Colonic mucosa (tissue), 4 donors: ENCODE measurements around the gene FNDC7. TPM values are rescaled to one million over a fixed set of nuclear protein-coding genes. Genes with fewer than 3 reads are reported as not detected.
"Not testable (repeated sequence)": the region's sequence is repeated elsewhere in the genome, so short reads cannot be mapped to it uniquely, and the experiment has no call there.

Experiments
- DNase-seq: peaks from one replicate; pipeline ENCODE4 v3.0.0-alpha.2; 2020
- H3K27ac ChIP-seq: fragments of 200-600 bp; one replicate; pipeline ENCODE4 v1.8.0; 2021
- H3K27me3 ChIP-seq: fragments of 200-600 bp; one replicate; pipeline ENCODE4 v1.8.0; 2021
- H3K36me3 ChIP-seq: fragments of 200-600 bp; one replicate; pipeline ENCODE4 v1.8.0; 2021
- H3K4me1 ChIP-seq: fragments of 200-600 bp; one replicate; pipeline ENCODE4 v1.8.0; 2021; ENCODE audit warnings: mild to moderate bottlenecking
- H3K4me3 ChIP-seq: fragments of 200-600 bp; one replicate; pipeline ENCODE4 v1.8.0; 2021
- H3K9ac ChIP-seq, 2 donors: one replicate each; pipeline ENCODE4 v1.7.0; 2013; ENCODE audit warnings: control low read depth in 2 of 2, low read depth in 2 of 2, low read length in 2 of 2
- H3K9me3 ChIP-seq: fragments of 200-600 bp; one replicate; pipeline ENCODE4 v1.8.0; 2021
- CTCF ChIP-seq: fragments of 200-600 bp; IDR thresholded peaks from one replicate; pipeline ENCODE4 v1.8.0; 2022; ENCODE audit warnings: antibody characterized with exemption, mild to moderate bottlenecking
- intact Hi-C: fragments of 100-400 bp; cut with DNase I; formaldehyde crosslinking; loops from one replicate; pipeline ENCODE4 v1.14.1; 2022
- total RNA-seq, 2 donors: library from RNA; stranded (reverse); fragmentation: NEBNext Ultra II Directional in 1 of 2; extraction: Animal tissue kit (Norgen Biotek cat#: 25700) in 1 of 2; gene quantifications; one replicate each; pipeline ENCODE4 v1.2.1, GENCODE V29; 2021
- donor health status: healthy.
- donor health status: DM: no; HTN: no; CAD: no.
- donor health status: DM: no; HTN: no; CAD: no.

FNDC7 gene
- total RNA-seq, 2 donors from 2014 or later, result not detected

- Histone ChIP-seq H3K27me3 (no peaks in the 10 kb centered on the region), H3K9ac (no peak overlapping the region), H3K27ac (no peak overlapping the region), H3K4me1 (no peaks in the 10 kb centered on the region), H3K4me3 (no peak overlapping the region), H3K36me3 (no peaks in the 10 kb centered on the region), H3K9me3 (no peaks in the 10 kb centered on the region)
- no peak for TF ChIP-seq CTCF
- intact Hi-C loops, result no loop called here
- no peak for DNase-seq
Observed at GRCh38 chr1:108767115-108767514, 54.4 kb downstream of the FNDC7 start.

- Histone ChIP-seq H3K9me3 (no peaks in the 10 kb centered on the region), H3K4me3 (no peak overlapping the region), H3K4me1 (no peaks in the 10 kb centered on the region), H3K36me3 (no peaks in the 10 kb centered on the region), H3K27me3 (no peaks in the 10 kb centered on the region), H3K9ac (no peak overlapping the region), H3K27ac (no peak overlapping the region)
- intact Hi-C loops, result no loop called here
- no peak for DNase-seq
- TF ChIP-seq CTCF, result no peak
Observed at GRCh38 chr1:108767708-108768107, 55.0 kb downstream of the FNDC7 start.

GRCh38 chr1:108777839-108778238 lies 65.1 kb downstream of the FNDC7 start:
- Histone ChIP-seq H3K36me3 (peaks cover 4% of the 10 kb centered on the region), H3K27ac (no peak overlapping the region), H3K9me3 (no peaks in the 10 kb centered on the region), H3K4me1 (no peaks in the 10 kb centered on the region), H3K9ac (no peak overlapping the region), H3K27me3 (no peaks in the 10 kb centered on the region), H3K4me3 (no peak overlapping the region)
- intact Hi-C loops, result no loop called here
- DNase-seq, result no peak
- TF ChIP-seq CTCF, result no peak

DNA sequence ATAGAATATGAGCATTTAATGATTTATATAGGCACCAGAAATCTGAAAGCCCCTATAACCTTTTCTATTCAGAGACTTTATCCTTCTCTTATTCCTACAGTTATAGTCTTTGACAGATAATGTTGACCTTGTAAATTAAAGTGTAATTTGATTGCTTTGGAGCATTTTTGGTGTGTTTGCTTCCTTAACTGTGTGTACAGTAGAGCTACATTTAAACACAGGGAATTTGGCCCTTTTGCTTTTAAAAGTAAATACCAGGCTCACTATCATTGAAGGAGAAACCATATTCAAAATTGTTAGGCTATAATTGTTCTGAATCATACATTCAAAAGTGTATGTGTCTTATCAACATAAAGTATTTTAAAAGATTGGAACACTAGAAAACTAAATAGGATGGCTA lies 66.7 kb downstream of the FNDC7 start:
- no peaks in the 10 kb centered on the region for H3K4me1 ChIP-seq
- no peak overlapping the region for H3K4me3 ChIP-seq
- intact Hi-C loops, result no loop called here
- H3K9me3 ChIP-seq, result no peaks in the 10 kb centered on the region
- H3K36me3 ChIP-seq, result no peaks in the 10 kb centered on the region
- H3K27ac ChIP-seq, result no peak overlapping the region
- no peaks in the 10 kb centered on the region for H3K27me3 ChIP-seq
- H3K9ac ChIP-seq, result no peak overlapping the region
- no peak for TF ChIP-seq CTCF
- no peak for DNase-seq

GRCh38 chr1:108780937-108781574 lies 68.3 kb downstream of the FNDC7 start:
- H3K9ac ChIP-seq, result no peak overlapping the region

DNA sequence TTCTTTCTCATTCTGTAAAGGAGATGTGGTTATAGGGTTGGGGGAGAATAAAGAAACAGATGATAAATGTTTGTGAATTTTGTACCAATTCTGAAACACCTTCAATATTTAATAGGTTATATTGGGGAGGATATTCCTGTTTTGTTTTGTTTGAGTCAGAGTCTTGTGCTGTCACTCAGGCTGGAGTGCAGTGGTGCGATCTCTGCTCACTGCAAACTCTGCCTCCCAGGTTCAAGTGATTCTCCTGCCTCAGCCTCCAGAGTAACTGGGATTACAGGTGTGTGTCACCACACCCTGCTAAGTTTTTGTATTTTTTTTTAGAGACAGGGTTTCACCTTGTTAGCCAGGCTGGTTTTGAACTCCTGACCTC lies 68.9 kb downstream of the FNDC7 start:
- H3K27me3 ChIP-seq, H3K4me1 ChIP-seq, H3K4me3 ChIP-seq, H3K27ac ChIP-seq, intact Hi-C loops, H3K9ac ChIP-seq, H3K36me3 ChIP-seq, H3K9me3 ChIP-seq, DNase-seq: not testable (repeated sequence)

More at GRCh38 chr1:108780937-108781574, 68.3 kb downstream of the FNDC7 start:
- no peaks in the 10 kb centered on the region for H3K4me1 ChIP-seq
- no peak for TF ChIP-seq CTCF
- DNase-seq, result no peak
- no peaks in the 10 kb centered on the region for H3K36me3 ChIP-seq
- H3K27me3 ChIP-seq, result no peaks in the 10 kb centered on the region
- intact Hi-C loops, result no loop called here
- no peak overlapping the region for H3K4me3 ChIP-seq
- H3K27ac ChIP-seq, result no peak overlapping the region
- H3K9me3 ChIP-seq, result no peaks in the 10 kb centered on the region
